GM19238 (cell line): Measurements from ENCODE around the gene ZBTB46.

Experiments used
- DNase-seq: peaks from one replicate; pipeline ENCODE4 v3.0.0; 2011; ENCODE audit warnings: low spot score; ENCODE audit not compliant: insufficient read length

The ZBTB46 gene

DNA sequence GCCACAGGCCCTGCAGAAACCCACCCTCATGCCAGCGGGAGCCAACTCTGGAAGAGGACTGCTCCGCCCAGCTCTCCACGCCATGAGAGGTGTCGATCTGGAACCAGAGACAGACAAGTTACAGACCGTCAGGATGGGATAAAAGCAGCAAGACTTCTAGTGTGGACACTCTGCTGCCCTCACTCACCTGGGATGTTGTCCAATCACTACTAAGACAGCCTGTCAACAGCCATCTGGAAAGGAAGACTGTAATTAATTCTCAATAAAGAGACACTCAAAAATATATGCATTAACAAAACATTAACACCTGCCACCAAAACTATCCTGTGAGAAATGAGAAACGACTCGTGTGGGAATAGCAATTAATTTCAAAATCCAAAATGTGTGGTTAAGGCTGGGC is 63.2 kb downstream of the ZBTB46 start:
- DNase-seq = no peak

DNA sequence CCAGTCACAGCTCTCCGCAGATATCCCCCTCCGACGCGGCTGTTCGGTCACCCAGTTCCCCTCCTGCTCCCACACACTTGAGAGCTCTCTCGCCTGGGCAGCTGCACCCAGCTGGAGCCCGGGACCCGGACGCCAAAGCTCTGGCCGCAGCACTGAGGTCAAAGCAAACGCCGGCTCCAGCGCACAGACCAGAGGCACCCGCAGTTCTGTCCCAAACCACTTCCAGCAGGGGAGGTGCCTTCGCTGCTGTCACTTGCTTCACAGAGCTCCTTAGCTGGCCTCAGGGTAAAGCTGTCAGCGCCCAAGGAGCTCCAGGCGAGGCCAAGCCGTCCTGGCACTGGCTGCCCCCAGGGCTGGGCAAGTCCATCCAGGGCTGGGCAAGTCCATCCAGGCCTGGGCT is 63.6 kb downstream of the ZBTB46 start:
- no peak for DNase-seq

DNA sequence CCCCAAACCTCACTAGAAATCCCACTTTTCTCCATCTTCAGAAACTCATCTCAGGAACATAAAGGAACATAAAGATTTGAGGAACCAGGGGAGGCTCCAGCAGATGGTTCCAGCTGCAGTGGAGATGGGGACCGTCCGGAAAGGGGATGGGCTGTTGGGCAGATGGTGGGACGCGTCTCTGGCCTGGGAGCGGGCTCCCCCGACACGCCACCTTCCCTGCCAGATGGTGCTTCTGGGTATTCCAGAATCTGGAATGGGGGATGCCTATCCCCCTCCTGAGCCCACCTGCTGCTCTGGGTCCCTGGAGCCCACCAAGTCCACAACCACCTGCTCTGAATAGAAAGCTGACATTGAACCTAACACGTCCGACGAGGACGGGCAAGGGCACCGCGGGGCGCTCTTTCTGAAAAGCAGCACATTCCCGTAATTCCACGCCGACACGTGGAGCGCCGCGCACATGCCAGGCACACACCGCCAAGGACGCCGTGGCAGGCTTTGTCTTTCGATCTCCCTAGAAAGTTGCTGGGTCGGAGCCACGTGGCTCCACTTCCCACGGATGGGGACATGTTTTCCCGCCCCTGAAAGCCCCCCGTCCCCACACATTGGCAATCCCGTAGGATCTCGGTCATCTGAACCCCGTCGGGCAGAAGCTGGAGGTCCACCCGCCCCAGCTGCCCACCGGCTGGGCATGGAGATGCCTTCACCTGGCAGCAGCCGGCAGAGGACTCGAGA is 64.2 kb downstream of the ZBTB46 start:
- no peak for DNase-seq

DNA sequence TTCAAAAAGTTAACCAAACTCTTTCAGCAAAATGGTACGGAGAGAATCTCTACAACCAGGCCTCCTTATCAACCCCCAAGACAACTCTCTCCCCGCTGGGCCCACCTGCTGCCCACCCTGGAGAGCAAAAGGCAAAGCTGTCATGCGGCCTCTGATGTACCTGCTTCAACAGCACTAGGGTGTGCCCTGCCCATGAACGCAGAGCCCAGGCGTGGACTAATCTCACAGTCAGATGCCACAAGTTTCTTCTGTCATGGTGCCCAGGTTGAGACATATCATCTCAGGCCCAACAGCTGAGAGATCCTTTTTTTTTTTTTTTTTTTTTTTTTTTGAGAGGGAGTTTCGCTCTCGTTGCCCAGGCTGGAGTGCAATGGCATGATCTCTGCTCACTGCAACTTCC is 65.2 kb downstream of the ZBTB46 start:
- DNase-seq = no peak

DNA sequence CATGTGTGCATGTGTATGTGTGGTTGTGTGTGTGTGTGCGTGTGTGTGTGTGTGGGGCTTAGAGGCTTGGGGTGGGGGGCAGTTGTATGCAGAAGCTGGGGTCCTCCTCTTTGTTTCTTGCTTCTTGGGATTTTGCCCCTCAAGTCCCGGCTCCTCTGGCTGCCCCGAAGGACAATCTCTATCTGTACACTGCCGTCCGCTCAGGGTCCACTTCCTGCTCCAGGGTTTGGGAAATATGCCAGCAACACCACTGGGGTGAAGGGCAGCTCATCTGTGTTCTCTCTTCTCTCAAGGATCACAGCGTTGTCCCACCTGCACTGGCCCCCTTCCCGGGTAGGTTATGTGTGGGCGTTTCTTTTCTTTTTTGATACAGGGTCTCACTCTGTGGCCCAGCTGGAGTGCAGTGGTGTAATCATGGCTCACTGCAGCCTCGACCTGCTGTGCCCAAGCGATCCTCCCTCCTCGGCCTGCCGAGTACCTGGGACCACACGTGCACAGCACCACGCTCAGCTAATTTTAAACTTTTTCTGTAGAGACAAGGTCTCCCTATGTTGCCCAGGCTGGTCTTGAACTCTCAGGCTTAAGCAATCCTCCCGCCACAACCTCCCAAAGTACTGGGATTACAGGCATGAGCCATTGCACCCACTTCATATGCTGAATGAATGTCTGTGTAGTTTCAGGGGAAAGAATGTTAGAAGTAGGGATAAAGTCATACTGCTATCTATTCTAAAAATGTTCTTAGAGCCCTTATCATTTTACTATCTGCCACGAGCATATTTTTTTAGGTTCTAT is 65.8 kb downstream of the ZBTB46 start:
- no peak for DNase-seq

DNA sequence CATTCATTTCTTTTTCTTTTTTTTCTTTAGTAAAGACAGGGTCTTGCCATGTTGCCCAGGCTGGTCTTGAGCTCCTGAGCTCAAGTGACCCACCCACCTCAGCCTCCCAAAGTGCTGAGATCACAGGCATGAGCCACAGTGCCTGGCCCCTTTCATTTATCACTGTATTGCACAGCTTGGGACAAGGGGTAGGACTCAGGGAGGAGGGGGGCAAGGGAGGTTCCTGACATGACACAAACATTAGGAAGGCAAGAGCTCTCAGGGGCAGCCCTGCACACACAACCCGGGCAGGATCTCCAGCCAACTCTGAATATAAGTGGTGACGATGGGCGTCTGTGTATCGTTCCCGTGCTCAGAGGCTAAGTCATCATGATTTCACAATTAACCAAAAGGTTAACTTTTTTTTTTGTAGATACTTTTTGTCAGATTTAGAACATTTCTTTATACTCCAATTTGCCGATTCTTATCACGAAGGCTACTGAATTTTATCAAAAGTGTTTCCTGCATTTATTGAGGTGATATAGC is 71.6 kb downstream of the ZBTB46 start:
- no peak for DNase-seq

DNA sequence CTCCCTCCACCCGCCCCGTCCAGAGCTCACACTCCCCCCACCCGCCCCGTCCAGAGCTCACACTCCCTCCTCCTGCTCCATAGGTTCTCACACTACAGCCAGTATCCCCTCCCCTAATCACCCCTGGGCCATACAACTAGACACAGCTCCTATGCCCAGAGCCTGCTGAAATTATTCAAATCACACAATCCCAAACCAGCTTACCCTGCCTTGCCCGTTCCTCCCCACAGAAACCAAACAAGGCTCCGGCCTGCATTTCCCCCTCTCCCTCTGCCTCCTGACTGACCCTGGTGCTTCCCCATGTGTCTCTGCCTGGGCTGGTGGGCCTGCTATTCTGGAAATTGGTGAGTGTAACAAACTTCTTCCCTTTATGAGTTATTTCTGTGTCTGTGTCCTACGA is 72.9 kb downstream of the ZBTB46 start:
- no peak for DNase-seq

DNA sequence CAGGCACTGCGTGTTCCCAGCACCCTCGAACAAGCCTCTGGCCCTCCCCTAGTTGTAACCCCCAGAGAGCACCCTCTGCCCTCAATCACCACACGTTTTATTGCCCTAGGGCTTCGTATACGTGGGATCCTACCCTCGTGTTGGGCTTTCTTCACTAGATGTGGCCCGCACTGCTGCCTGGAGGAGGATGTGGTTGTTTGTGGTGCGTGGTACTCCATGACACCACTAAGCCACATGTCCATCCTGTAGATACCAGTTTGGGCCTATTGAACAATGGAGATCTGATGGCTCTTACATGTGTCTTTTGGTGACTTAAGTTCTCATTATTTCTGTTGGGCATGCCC is 74.4 kb downstream of the ZBTB46 start:
- DNase-seq = no peak

DNA sequence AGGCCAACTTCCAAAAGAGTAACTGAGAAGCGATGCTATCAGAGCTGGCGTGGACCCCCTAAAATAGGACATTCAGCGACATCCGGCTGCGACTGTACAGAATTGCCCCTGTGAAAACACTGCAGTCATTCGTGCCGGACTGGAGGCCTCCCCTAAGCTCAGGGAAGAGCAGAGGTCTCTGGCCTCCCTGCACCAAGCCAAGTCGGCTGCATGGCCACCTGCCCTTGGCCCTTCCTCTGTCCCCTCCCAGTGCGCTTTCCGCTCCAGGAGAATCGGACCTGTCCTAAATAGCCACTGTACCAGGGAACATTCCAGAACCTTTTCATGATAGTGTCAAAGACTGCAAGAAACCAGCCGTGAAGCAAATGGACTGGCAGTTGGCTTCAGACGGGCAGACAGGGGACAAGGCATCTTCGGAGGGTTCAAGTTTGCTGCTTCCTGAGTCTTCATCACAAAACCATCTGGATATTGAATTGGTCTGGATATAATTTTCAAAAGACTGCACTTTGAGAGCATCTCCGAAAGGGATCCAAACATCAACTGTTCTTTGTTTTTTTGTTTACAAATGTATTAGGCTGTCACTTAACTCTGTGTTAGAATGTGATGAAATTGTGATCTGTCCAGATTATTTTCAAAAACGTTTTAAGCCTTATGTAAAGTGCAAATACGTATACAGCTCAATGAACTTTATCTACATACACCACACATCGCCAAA is 75.0 kb downstream of the ZBTB46 start:
- DNase-seq = no peak

DNA sequence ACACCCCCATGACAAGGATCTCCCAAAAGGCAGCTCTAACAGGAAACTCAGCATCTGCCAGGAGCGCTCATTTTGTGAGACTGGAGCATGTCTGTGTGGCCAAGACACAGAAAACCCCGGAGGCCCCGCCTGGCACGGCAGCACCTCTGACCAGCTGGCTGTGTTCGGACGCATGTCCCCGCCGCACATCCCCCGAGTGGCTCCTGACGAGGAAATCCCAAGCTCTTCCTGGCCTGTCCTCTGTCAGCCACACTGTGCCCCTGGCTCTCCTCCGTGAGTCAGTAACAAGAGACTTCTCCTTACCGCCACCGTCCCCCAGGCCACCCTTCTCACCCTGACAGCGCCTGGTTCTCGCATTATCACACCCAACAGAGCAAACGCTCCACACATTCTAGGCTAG is 77.1 kb downstream of the ZBTB46 start:
- DNase-seq = no peak

DNA sequence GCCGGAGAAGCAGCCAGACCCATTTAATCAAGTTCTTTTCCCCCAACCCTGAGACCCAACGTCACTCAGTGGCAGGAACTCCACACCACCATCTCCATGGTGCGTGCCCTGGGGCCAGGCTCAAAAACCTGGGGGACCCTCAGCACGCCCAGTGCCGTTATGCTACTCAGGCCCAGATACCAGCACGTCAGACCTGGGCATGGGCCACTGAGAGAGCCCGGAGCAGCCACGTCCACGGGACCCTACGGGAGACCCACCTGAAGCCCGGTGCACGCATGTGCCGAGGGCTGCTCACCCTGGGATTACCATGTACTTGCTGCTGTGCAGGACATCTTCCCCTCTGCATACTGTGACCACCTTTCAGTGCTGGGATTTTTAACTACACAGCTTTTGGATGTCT is 77.7 kb downstream of the ZBTB46 start:
- no peak for DNase-seq

DNA sequence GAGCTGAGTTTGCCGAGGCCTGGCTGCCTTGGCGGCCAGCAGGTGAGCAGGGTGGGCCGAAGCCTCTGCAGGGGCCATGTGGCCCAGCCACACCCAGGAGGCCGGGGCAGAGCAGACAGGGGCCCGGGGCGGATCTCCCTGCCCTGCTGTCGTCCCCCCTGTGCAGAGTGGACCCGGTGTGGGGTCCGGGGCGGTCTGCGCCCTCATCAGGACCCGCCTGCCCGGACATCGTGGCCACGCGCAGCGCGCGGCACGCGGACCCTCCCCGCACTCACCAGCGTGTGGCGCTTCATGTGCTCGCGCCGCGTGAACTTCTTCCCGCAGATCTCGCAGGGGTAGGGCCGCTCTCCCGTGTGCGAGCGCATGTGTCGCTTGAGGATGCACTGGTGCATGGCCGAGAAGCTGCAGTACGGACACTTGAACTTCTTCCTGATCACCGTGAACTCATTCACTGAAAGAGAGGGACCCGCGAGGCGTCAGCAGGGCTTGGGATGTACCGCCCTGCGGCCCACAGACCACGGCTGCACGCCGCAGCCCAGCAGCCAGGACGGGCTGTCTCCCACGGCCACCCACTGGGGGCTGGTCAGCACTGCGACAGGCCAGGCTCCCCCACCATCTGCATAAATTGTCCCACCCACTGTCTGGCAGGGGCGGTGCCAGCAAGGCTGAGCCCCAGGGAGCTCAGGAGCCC is 78.5 kb downstream of the ZBTB46 start:
- no peak for DNase-seq

DNA sequence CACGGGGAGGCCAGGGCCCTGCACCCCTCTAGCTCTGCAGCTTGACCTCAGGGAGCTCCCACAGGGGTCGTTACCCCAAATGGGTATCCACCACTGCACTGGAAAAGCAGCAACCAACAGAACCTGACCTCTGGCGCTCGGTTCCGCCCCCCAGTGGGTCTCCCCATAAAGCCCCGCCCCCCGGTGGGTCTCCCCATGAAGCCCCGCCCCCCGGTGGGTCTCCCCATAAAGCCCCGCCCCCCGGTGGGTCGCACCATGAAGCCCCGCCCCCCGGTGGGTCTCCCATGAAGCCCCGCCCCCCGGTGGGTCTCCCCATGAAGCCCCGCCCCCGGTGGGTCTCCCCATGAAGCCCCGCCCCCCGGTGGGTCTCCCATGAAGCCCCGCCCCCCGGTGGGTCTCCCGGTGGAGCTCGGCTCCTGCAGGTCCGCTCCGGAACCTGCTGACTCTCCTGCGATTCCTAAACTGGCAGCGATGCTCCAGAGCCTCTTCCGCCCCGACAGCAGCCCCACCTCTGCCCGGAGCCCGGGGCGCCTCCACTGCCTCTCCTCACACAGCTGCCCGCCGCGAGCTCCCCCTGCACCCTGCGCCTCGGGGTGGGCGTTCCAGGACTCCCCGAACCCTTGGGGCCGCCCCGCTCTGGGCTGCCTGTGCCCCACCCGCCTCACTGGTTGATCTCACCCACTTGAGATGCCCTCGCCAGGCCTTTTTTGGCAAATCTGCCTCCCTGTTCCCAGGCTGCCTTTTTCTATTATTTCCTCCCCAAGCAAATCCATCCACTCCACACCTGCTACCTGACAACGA is 79.4 kb downstream of the ZBTB46 start:
- no peak for DNase-seq

DNA sequence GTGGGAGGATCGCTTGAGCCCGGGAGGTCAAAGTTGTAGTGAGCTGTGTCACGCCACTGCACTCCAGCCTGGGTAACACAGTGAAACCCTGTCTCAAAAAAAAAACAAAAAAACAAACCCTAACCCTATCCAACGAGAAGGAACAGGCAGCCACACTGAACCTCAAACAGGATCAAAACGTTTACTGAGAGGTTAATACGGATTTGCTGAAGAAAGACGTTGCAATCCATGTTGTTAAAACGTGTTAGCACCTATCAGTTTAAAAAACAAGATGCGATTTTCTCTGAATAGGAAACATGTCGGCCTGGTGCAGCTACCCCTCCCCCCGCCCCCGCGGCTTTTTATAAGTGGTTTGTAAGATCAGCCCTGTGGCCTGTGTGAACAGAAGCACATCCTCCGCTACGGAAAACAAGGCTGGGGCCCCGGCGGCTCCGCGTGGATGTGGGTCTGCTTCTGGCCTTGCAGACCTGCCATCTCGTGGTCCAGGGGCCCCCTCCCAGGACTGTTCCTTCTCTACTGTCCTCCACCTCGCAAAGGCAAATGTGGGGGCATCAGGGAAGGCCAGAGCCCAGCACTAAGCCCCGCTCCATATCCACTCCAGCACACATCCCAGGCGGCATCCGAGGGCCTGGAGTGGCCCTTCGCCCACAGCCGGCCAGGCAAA is 80.1 kb downstream of the ZBTB46 start:
- no peak for DNase-seq

DNA sequence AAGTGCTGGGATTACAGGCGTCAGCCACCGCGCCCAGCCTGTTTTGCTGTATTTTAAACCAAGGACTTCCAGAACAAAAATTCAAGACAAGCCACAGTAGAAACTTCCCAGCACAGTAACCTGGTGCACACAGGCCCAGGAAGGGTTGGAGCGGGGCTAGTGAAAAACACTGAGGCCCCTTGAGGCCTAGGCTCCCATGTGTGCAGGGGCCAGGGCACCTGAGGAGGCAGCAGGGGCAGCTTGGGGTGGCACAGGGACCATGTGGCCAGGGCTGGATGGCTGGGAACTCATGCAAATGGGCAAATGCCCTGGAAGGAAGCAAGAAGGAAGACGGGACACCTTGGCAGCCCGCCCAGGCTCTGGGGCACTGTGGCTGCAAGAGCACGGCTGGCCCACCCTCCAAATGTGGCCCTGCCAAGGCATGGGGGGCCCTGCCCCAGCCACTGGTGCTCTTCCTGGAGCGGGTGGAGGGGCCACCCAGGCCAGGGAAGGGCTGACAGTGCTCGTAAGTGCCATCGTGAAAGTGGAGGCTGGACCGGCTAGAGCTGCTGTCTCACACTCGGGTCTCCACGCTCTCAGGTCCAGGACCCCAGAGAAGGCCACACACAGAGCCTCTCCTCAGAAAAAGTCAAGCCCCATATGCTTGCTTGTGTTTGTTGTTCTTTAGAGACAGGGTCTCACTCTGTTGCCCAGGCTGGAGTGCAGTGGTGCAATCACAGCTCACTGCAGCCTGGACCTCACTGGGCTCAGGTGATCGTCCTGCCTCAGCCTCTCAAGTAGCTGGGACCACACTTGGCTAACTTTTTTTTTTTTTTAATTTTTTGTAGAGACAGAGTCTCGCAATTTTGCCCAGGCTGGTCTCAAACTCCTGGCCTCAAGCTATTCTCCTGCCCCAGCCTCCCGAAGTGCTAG is 81.2 kb downstream of the ZBTB46 start:
- DNase-seq = no peak

DNA sequence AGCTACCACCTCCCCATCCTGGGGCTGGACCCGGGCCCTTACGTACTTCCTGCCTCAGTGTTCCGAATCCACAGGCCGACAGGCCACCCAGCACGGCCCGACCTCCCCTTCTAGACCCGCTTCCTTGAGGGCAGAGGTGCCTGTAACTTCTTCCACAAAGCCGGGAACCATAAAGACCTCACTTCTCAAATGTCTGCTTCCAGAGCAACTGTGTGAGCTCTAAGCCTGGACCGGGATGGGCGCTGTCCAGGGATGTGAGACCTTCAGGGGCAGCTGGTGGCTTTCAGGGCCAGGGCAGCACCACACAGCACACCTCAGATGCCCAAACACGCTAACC is 82.2 kb downstream of the ZBTB46 start:
- no peak for DNase-seq

DNA sequence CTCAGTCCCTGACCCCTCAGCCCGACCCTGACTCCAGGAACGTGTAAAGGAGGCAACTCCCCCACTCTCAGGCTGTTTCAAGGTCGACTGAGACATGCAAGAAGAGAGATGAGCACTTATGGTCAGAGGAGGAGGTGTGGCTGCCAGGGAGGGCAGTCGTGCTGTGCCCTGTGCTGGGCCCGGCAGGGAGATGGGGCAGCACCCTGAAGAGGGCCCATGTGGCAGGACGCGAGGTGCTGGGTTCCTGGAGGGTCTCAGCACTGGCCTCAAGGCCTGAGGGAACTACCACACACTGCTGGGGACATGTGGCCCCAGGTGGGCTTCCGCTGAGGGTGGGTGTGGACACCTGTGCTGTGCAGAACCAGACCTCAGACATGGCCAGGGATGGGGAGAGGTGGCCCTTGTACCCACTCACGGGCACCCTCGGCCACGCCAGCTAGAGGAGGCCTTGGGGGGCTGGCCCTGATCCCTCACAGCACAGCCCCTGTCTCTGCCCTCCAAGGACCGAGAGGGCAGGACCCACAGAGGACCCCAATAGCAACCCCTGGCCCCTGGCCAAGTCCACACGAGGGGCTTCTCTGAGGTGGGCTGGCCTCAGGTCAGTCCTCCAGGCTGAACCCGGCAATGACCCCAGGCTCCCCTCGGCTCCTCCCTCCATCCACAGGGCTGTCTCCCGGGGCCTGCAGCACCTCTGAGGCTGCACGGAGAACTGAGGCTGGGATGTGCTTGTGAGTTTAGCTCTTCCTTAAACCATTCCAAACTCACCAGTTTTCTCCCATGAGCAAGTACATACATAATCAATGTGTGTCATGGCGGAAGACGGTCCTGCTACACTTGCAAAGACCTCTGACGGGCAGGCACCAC is 82.8 kb downstream of the ZBTB46 start:
- no peak for DNase-seq

DNA sequence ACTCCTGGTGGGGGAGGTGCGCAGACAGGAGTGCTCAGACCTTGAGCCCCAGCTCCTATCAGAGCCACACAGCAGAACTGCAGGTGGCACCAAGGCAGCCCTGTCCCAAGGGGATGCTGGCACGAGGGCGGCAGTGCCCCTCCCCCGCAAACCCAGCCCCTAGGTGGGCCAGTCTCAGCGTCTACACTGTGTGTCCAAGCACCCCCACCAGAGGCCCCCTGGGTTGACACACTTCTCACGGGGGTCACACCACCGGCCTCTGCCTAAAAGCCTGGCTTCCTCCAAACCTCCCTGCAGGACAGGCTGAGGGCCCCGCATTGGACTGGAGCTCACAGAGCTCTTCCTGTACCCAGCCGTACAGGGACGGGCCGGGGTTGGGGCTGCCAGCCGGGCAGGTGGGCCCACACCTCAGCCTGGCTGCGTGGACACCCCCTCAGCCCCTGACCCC is 83.4 kb downstream of the ZBTB46 start:
- no peak for DNase-seq
